Activated T-cell treated with anti-CD3 and anti-CD28 coated beads, Interleukin-2, amount 50 U/mL, for 24 hours (primary cell): ENCODE measurements around the gene ENTPD1.
A peak's percentile ranks its signal among the peaks of the same experiment; 100 is the strongest.
"Not testable (repeated sequence)": the region's sequence is repeated elsewhere in the genome, so short reads cannot be mapped to it uniquely, and the experiment has no call there.

ENCODE experiments used
- DNase-seq: peaks from one replicate; pipeline ENCODE4 v3.0.0-alpha.2; 2020
- H3K27ac Mint-ChIP-seq: 2 replicates; pipeline ENCODE4 v1.8.0; 2020; ENCODE audit warnings: mild to moderate bottlenecking, mixed read lengths
- H3K27me3 Mint-ChIP-seq: 2 replicates; pipeline ENCODE4 v1.8.0; 2020; ENCODE audit warnings: mixed read lengths
- H3K36me3 Mint-ChIP-seq: 2 replicates; pipeline ENCODE4 v1.8.0; 2020; ENCODE audit warnings: low read depth, mixed read lengths
- H3K4me1 Mint-ChIP-seq: 2 replicates; pipeline ENCODE4 v1.8.0; 2020; ENCODE audit warnings: low read depth, mixed read lengths
- H3K4me3 Mint-ChIP-seq: 2 replicates; pipeline ENCODE4 v1.8.0; 2020; ENCODE audit warnings: mild to moderate bottlenecking, moderate library complexity, mixed read lengths
- H3K9me3 Mint-ChIP-seq: 2 replicates; pipeline ENCODE4 v1.8.0; 2020; ENCODE audit warnings: mixed read lengths

ENTPD1 gene, protein sequence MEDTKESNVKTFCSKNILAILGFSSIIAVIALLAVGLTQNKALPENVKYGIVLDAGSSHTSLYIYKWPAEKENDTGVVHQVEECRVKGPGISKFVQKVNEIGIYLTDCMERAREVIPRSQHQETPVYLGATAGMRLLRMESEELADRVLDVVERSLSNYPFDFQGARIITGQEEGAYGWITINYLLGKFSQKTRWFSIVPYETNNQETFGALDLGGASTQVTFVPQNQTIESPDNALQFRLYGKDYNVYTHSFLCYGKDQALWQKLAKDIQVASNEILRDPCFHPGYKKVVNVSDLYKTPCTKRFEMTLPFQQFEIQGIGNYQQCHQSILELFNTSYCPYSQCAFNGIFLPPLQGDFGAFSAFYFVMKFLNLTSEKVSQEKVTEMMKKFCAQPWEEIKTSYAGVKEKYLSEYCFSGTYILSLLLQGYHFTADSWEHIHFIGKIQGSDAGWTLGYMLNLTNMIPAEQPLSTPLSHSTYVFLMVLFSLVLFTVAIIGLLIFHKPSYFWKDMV

GRCh38 chr10:95756041-95756761 lies at the start of gene ENTPD1:
TSS of gene ENTPD1 (plus strand) at chr10:95756163. CDS start at chr10:95756240, 77 bp downstream.
- no peak within 1 kb of the TSS for H3K27ac Mint-ChIP-seq
- H3K4me1 Mint-ChIP-seq, result peaks cover 27% of the 10 kb centered on the region
- peak within 1 kb of the TSS; percentile 65 for H3K4me3 Mint-ChIP-seq
- H3K9me3 Mint-ChIP-seq, result no peaks in the 10 kb centered on the region
- DNase-seq, result no peak
- H3K27me3 Mint-ChIP-seq, result peaks cover 28% of the 10 kb centered on the region
- H3K36me3 Mint-ChIP-seq, result no peaks in the 10 kb centered on the region

DNA sequence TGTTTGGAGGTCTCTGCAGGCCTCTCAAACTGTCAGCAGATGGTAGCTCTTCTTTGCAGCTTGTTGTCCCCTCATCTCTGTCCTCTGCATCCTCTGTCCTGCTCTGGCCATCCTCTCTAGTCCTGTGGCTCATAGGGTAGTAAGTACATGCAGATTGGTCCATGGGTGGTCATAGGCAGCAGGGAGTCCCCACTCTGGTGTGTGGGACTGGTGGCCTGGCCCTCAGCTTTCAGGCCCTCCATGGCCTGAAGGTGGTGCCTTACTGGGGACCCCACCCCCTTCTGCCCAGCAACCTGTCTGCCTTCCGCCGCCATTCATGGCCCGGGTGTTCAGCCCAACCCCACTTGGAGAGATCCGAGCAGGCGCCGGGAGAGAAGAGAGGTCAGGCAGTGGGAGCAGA lies 49.4 kb upstream of the ENTPD1 start:
- Mint-ChIP-seq H3K9me3 (no peaks in the 10 kb centered on the region), H3K27me3 (no peaks in the 10 kb centered on the region), H3K27ac (no peak overlapping the region), H3K4me1 (no peaks in the 10 kb centered on the region), H3K4me3 (no peak overlapping the region), H3K36me3 (no peaks in the 10 kb centered on the region)
- no peak for DNase-seq

- no peaks in the 10 kb centered on the region for H3K4me1 Mint-ChIP-seq
- H3K9me3 Mint-ChIP-seq, result no peaks in the 10 kb centered on the region
These were observed 49.0 kb upstream of the ENTPD1 start for GRCh38 chr10:95706990-95707389.

DNA sequence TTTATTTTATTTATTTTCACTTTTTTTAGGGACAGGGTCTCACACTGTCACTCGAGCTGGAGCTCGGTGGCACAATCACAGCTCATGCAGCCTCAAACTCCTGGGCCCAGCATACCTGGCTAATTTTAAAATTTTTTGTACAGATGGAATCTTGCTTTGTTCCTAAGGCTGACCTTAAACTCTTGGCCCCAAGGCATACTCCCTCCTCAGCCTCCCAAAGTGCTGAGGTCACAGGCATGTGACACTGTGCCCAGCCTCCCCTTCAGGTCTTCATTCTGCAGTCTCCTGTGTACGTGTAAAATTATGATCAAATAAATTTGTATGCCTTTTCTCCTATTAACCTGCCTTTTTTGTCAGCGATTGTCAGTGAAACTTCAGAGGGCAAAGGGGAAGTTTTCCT lies 44.5 kb upstream of the ENTPD1 start:
- Mint-ChIP-seq H3K9me3 (no peaks in the 10 kb centered on the region), H3K27me3 (no peaks in the 10 kb centered on the region), H3K36me3 (no peaks in the 10 kb centered on the region), H3K4me1 (no peaks in the 10 kb centered on the region), H3K4me3 (no peak overlapping the region), H3K27ac (no peak overlapping the region)
- DNase-seq, result no peak

More at GRCh38 chr10:95706990-95707389, 49.0 kb upstream of the ENTPD1 start:
- no peak overlapping the region for H3K4me3 Mint-ChIP-seq
- H3K27me3 Mint-ChIP-seq, result no peaks in the 10 kb centered on the region
- no peaks in the 10 kb centered on the region for H3K36me3 Mint-ChIP-seq
- no peak for DNase-seq
- H3K27ac Mint-ChIP-seq, result no peak overlapping the region

DNA sequence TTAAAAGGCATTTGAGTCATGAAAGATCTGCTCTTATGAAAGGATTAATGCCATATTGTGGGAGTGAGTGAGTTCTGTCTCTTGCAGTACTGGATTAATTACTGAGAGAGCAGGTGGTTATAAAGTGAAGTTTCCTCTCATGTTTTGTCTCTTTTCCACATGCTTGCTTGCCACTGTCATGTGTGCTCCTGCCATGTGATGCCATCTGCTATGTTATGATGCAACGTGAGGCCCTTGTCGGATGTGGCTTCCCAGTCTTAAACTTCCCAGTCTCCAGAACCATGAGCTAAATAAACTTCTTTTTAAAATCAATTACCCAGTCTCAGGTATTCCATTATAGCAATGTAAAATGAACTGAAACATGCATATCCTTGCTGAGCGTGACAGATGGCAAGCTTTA lies 39.5 kb upstream of the ENTPD1 start:
- no peaks in the 10 kb centered on the region for H3K27me3 Mint-ChIP-seq
- no peak overlapping the region for H3K27ac Mint-ChIP-seq
- no peak for DNase-seq
- no peaks in the 10 kb centered on the region for H3K36me3 Mint-ChIP-seq
- H3K4me1 Mint-ChIP-seq, result no peaks in the 10 kb centered on the region
- no peaks in the 10 kb centered on the region for H3K9me3 Mint-ChIP-seq
- H3K4me3 Mint-ChIP-seq, result no peak overlapping the region

DNA sequence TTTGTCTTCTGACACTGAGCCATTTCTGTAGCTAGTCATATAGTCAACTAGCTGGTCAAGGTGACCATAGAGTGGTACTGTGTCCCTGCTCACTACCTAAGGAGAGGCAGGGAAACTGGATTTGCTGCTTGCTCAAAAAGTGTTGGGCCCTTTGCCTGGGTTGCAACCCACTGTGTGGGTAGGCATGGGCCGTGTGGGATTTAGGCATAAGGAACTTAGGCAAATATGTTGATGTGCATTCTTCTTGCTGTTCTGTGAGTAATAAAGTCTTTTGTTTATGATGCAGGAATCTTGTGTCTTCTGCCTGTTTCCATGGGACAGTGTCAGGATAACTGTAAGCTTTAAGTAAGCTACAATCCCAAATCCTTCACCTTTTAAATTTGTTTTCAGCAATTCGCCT lies 39.1 kb upstream of the ENTPD1 start:
- no peak overlapping the region for H3K27ac Mint-ChIP-seq
- H3K4me3 Mint-ChIP-seq, result no peak overlapping the region
- H3K36me3 Mint-ChIP-seq, result no peaks in the 10 kb centered on the region
- no peaks in the 10 kb centered on the region for H3K4me1 Mint-ChIP-seq
- DNase-seq, result no peak
- H3K27me3 Mint-ChIP-seq, result peaks cover 2% of the 10 kb centered on the region
- no peaks in the 10 kb centered on the region for H3K9me3 Mint-ChIP-seq

- not testable (repeated sequence) for H3K36me3 Mint-ChIP-seq, H3K27ac Mint-ChIP-seq, DNase-seq, H3K4me1 Mint-ChIP-seq, H3K4me3 Mint-ChIP-seq, H3K9me3 Mint-ChIP-seq
- peaks cover 14% of the 10 kb centered on the region for H3K27me3 Mint-ChIP-seq
These were observed 35.2 kb upstream of the ENTPD1 start for GRCh38 chr10:95720745-95721144.

DNA sequence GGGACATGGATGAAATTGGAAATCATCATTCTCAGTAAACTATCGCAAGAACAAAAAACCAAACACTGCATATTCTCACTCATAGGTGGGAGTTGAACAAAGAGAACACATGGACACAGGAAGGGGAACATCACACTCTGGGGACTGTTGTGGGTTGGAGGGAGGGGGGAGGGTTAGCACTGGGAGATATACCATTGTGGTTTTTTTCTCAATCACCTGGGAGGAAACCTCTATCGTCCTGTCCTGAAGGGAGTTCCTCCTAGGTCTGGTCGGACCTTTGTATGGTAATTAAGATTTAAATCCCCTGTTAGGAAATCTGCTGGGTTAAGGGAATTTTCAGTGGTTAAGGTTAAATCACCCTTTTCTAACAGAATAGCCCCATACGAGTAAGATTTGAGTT lies 33.5 kb upstream of the ENTPD1 start:
- peaks cover 18% of the 10 kb centered on the region for H3K27me3 Mint-ChIP-seq
- H3K9me3 Mint-ChIP-seq, H3K27ac Mint-ChIP-seq, DNase-seq, H3K36me3 Mint-ChIP-seq, H3K4me1 Mint-ChIP-seq, H3K4me3 Mint-ChIP-seq: not testable (repeated sequence)

DNA sequence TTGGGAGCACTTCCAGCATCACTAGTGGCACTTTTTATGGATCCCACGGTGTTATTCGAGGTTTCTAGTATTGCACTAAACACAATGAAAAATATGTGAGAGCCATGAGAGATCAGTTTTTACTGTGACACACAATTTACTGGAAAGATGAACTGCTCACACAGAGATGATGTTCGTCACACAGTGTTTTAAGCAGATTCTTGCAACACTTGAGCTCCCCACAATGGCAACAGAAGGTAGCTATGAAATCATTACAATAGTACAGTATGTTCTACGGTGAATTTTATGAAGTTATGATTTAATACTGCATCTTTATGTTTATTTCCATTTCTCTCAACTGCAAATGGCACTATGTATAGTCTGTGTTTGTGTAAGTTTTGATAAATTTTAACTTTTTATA lies 27.4 kb upstream of the ENTPD1 start:
- no peak overlapping the region for H3K4me3 Mint-ChIP-seq
- H3K27me3 Mint-ChIP-seq, result peaks cover 34% of the 10 kb centered on the region
- no peaks in the 10 kb centered on the region for H3K4me1 Mint-ChIP-seq
- peaks cover 16% of the 10 kb centered on the region for H3K9me3 Mint-ChIP-seq
- no peak overlapping the region for H3K27ac Mint-ChIP-seq
- no peak for DNase-seq
- H3K36me3 Mint-ChIP-seq, result no peaks in the 10 kb centered on the region

- Mint-ChIP-seq H3K36me3 (no peaks in the 10 kb centered on the region), H3K9me3 (peaks cover 25% of the 10 kb centered on the region), H3K4me1 (no peaks in the 10 kb centered on the region), H3K27ac (no peak overlapping the region), H3K27me3 (peaks cover 33% of the 10 kb centered on the region), H3K4me3 (no peak overlapping the region)
- DNase-seq, result no peak
These were observed 26.5 kb upstream of the ENTPD1 start for GRCh38 chr10:95729323-95730055.

DNA sequence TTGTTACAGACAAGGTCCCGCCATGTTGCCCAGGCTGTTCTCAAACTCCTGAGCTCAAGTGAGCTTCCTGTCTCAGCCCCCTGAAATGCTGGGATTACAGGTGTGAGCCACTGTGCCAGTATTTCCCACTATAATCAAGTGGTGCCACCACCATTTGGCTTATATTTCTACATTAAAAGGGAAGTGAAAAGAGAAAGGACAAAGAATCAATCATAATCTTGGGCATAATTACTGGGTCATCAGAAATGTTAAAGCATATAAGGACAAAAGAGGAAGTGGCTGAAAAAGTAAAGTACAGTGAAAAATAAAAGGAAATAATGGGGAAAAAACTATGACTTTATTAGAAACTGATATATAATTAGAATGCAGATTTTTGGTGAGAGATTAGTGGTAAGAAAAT lies 25.7 kb upstream of the ENTPD1 start:
- Mint-ChIP-seq H3K27me3 (peaks cover 33% of the 10 kb centered on the region), H3K27ac (no peak overlapping the region), H3K9me3 (peaks cover 25% of the 10 kb centered on the region), H3K36me3 (no peaks in the 10 kb centered on the region), H3K4me1 (no peaks in the 10 kb centered on the region), H3K4me3 (no peak overlapping the region)
- no peak for DNase-seq

DNA sequence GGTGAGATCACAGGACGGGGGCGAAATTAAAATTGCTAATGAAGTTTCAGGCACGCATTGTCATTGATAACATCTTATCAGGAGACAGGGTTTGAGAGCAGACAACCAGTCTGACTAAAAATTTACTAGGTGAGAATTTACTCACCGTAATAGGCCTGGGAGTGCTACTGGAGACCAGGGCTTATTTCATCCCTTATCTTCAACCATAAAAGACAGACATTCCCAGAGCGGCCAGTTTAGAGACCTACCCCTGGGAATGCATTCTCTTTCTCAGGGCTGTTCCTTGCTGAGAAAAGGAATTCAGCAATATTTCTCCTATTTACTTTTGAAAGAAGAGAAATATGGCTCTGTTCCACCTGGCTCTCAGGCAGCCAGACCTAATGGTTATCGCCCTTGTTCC lies 23.1 kb upstream of the ENTPD1 start:
- not testable (repeated sequence) for H3K36me3 Mint-ChIP-seq, DNase-seq, H3K27ac Mint-ChIP-seq, H3K4me3 Mint-ChIP-seq, H3K4me1 Mint-ChIP-seq
- Mint-ChIP-seq H3K27me3 (peaks cover 38% of the 10 kb centered on the region), H3K9me3 (peaks cover 25% of the 10 kb centered on the region)

DNA sequence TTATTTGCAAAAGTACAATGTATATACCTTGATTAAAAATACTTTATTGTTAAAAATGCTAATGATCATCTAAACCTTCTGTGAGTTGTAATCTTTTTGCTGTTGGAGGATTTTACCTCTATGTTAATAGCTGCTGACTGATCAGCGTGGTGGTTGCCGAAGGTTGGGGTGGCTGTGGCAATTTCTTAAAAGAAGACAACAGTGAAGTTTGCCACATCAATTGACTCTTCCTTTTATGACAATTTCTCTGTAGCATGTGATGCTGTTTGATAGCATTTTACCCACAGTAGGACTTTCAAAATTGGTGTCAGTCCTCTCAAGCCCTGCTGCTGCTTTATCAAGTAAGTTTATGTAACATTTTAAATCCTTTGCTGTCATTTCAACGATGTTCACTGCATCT lies 16.9 kb upstream of the ENTPD1 start:
- Mint-ChIP-seq H3K9me3 (peaks cover 7% of the 10 kb centered on the region), H3K4me3 (no peak overlapping the region), H3K36me3 (no peaks in the 10 kb centered on the region), H3K27me3 (peaks cover 21% of the 10 kb centered on the region), H3K4me1 (no peaks in the 10 kb centered on the region), H3K27ac (no peak overlapping the region)
- DNase-seq, result no peak

DNA sequence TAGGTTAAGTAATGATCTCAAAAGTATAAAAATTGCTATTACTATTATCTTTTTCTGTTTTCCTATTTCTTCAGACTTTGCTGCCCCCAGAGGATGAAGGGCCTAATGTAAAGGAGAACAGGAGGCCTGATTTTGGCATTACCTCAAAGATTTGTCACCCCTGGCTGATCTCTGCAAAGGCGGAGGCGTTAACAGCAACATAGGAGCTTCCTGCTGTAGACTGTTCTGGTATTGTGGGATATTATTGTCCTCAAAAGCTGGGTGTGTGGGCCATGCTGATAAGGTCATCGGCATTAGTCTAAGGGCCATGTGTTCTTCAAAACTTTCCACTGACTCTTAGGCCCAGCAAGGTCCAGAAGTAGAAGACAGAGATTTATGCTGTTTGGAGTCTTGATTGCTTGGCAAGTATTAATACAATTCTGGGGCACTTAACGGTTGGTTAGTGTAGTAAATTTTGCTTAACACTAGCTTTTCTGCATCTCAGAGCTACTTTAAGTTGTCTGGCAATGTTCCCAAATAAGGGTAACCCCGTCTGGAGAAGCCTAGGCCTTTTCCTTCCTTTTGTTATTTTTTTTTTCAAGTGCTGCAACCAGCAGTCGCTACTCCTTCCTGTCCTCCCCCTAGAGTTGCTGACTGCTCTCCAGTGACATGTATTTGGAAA lies 14.0 kb upstream of the ENTPD1 start:
- no peaks in the 10 kb centered on the region for H3K36me3 Mint-ChIP-seq
- H3K27ac Mint-ChIP-seq, result no peak overlapping the region

More for the DNA sequence above, 14.0 kb upstream of the ENTPD1 start:
- Mint-ChIP-seq H3K27me3 (peaks cover 16% of the 10 kb centered on the region), H3K4me1 (no peaks in the 10 kb centered on the region), H3K9me3 (no peaks in the 10 kb centered on the region), H3K4me3 (no peak overlapping the region)
- no peak for DNase-seq
